Stimulated activated effector memory CD8-positive, alpha-beta T cell treated with anti-CD3 and anti-CD28 coated beads, Interleukin-12 subunit alpha, Interleukin-12 subunit beta, amount 100 ng/mL, for 72 hours (primary cell): ENCODE data around the gene SSH3.

Experiments used
- ATAC-seq: fragments of 150-1000 bp; cut with Tn5 transposase; 2 replicates; pipeline ENCODE4 v1.10.0; 2021
- DNase-seq, 2 donors: peaks; one replicate each; pipeline ENCODE4 v3.0.0; 2021 to 2022; ENCODE audit warnings: low spot score in 2 of 2
- H3K27ac Mint-ChIP-seq: one replicate; pipeline ENCODE4 v1.8.0; 2022; ENCODE audit warnings: mild to moderate bottlenecking, mixed read lengths
- H3K36me3 Mint-ChIP-seq: one replicate; pipeline ENCODE4 v1.8.0; 2022; ENCODE audit warnings: mild to moderate bottlenecking, mixed read lengths
- H3K4me1 Mint-ChIP-seq: one replicate; pipeline ENCODE4 v1.8.0; 2022; ENCODE audit warnings: mixed read lengths
- H3K4me3 Mint-ChIP-seq: one replicate; pipeline ENCODE4 v1.8.0; 2022; ENCODE audit warnings: mild to moderate bottlenecking, mixed read lengths
- H3K9me3 Mint-ChIP-seq: one replicate; pipeline ENCODE4 v1.8.0; 2022; ENCODE audit warnings: mixed read lengths

SSH3 gene

GRCh38 chr11:67264877-67265632 lies 38.3 kb upstream of the SSH3 start:
- Mint-ChIP-seq H3K4me1 (peaks cover 72% of the 10 kb centered on the region), H3K4me3 (peak overlapping the region; percentile 98)
- ATAC-seq: no peak

GRCh38 chr11:67265633-67266448 lies 37.5 kb upstream of the SSH3 start:
- peak; percentile 89 to 91 for DNase-seq

More at GRCh38 chr11:67264877-67265632, 38.3 kb upstream of the SSH3 start:
- H3K9me3 Mint-ChIP-seq: no peaks in the 10 kb centered on the region
- H3K27ac Mint-ChIP-seq: peak overlapping the region; percentile 98
- H3K36me3 Mint-ChIP-seq: peaks cover 55% of the 10 kb centered on the region
- DNase-seq: no peak

GRCh38 chr11:67266449-67267187 lies 36.7 kb upstream of the SSH3 start, which contains the start of gene GRK2:
TSS of gene GRK2 (plus strand) at chr11:67266473. CDS start at chr11:67266700, 227 bp downstream.
- peaks cover 70% of the 10 kb centered on the region for H3K36me3 Mint-ChIP-seq
- peak within 1 kb of the TSS; percentile 98 for H3K4me3 Mint-ChIP-seq
- H3K9me3 Mint-ChIP-seq: no peaks in the 10 kb centered on the region
- ATAC-seq (peak; percentile 44), DNase-seq (peak in 1 of 2 donors; percentile 68)
- peak within 1 kb of the TSS; percentile 98 for H3K27ac Mint-ChIP-seq
- H3K4me1 Mint-ChIP-seq: peaks cover 87% of the 10 kb centered on the region

More at GRCh38 chr11:67265633-67266448, 37.5 kb upstream of the SSH3 start:
- H3K4me1 Mint-ChIP-seq: peaks cover 79% of the 10 kb centered on the region
- peak; percentile 62 for ATAC-seq
- H3K36me3 Mint-ChIP-seq: peaks cover 63% of the 10 kb centered on the region
- H3K9me3 Mint-ChIP-seq: no peaks in the 10 kb centered on the region
- peak overlapping the region; percentile 98 for H3K27ac Mint-ChIP-seq
- H3K4me3 Mint-ChIP-seq: peak overlapping the region; percentile 98

- Mint-ChIP-seq H3K9me3 (no peaks in the 10 kb centered on the region), H3K36me3 (peaks cover 79% of the 10 kb centered on the region), H3K4me3 (peak overlapping the region; percentile 98), H3K27ac (peak overlapping the region; percentile 98), H3K4me1 (peaks cover 89% of the 10 kb centered on the region)
- no peak for ATAC-seq
- peak in 1 of 2 donors; percentile 70 for DNase-seq
These were observed 35.9 kb upstream of the SSH3 start for GRCh38 chr11:67267188-67268080.

GRCh38 chr11:67268081-67268961 lies 35.0 kb upstream of the SSH3 start:
- DNase-seq: peak in 1 of 2 donors; percentile 87
- ATAC-seq: peak; percentile 78
- Mint-ChIP-seq H3K9me3 (no peaks in the 10 kb centered on the region), H3K36me3 (peaks cover 81% of the 10 kb centered on the region), H3K27ac (peak overlapping the region; percentile 98), H3K4me3 (peak overlapping the region; percentile 98), H3K4me1 (peaks cover 89% of the 10 kb centered on the region)

- peaks cover 91% of the 10 kb centered on the region for H3K4me1 Mint-ChIP-seq
- H3K27ac Mint-ChIP-seq: peak overlapping the region; percentile 98
- DNase-seq (no peak), ATAC-seq (no peak)
- H3K4me3 Mint-ChIP-seq: peak overlapping the region; percentile 98
- H3K36me3 Mint-ChIP-seq: peaks cover 87% of the 10 kb centered on the region
- H3K9me3 Mint-ChIP-seq: no peaks in the 10 kb centered on the region
These were observed 34.4 kb upstream of the SSH3 start for GRCh38 chr11:67268962-67269268.

GRCh38 chr11:67269401-67270255 lies 33.7 kb upstream of the SSH3 start:
- Mint-ChIP-seq H3K4me1 (peaks cover 91% of the 10 kb centered on the region), H3K27ac (peak overlapping the region; percentile 98), H3K9me3 (no peaks in the 10 kb centered on the region), H3K36me3 (peaks cover 91% of the 10 kb centered on the region), H3K4me3 (peak overlapping the region; percentile 98)
- no peak for ATAC-seq
- DNase-seq: no peak

GRCh38 chr11:67270256-67271204 lies 32.8 kb upstream of the SSH3 start:
- Mint-ChIP-seq H3K36me3 (peaks cover 94% of the 10 kb centered on the region), H3K9me3 (no peaks in the 10 kb centered on the region), H3K4me3 (peak overlapping the region; percentile 98), H3K27ac (peak overlapping the region; percentile 98), H3K4me1 (peaks cover 89% of the 10 kb centered on the region)
- ATAC-seq (no peak), DNase-seq (no peak)

GRCh38 chr11:67271205-67271540 lies 32.2 kb upstream of the SSH3 start:
- Mint-ChIP-seq H3K27ac (peak overlapping the region; percentile 98), H3K4me1 (peaks cover 89% of the 10 kb centered on the region)

GRCh38 chr11:67271541-67272284 lies 31.6 kb upstream of the SSH3 start:
- ATAC-seq (peak; percentile 72), DNase-seq (peak; percentile 70 to 89)
- peaks cover 98% of the 10 kb centered on the region for H3K36me3 Mint-ChIP-seq
- H3K27ac Mint-ChIP-seq: peak overlapping the region; percentile 98
- H3K9me3 Mint-ChIP-seq: no peaks in the 10 kb centered on the region
- H3K4me3 Mint-ChIP-seq: peak overlapping the region; percentile 98
- H3K4me1 Mint-ChIP-seq: peaks cover 95% of the 10 kb centered on the region

More at GRCh38 chr11:67271205-67271540, 32.2 kb upstream of the SSH3 start:
- DNase-seq: no peak
- ATAC-seq: no peak
- Mint-ChIP-seq H3K4me3 (peak overlapping the region; percentile 98), H3K36me3 (peaks cover 94% of the 10 kb centered on the region), H3K9me3 (no peaks in the 10 kb centered on the region)

- peak in 1 of 2 donors; percentile 69 for DNase-seq
- Mint-ChIP-seq H3K27ac (peak overlapping the region; percentile 98), H3K36me3 (peaks cover 99% of the 10 kb centered on the region), H3K4me3 (peak overlapping the region; percentile 98), H3K9me3 (no peaks in the 10 kb centered on the region), H3K4me1 (peaks cover 98% of the 10 kb centered on the region)
- ATAC-seq: peak; percentile 45
These were observed 30.7 kb upstream of the SSH3 start for GRCh38 chr11:67272327-67273259.
